RWPE1 (cell line): ENCODE data around the gene ASB3.

Source experiments
- CTCF ChIA-PET: fragments of 350-600 bp; sonication (Branson Sonifier 250); formaldehyde crosslinking; extraction: SDS; loops from one replicate; lab custom pipeline; 2021; lab: Yijun Ruan, JAX
- POLR2A ChIA-PET: fragments of 400-600 bp; formaldehyde crosslinking; extraction: SDS; loops from one replicate; lab custom pipeline; 2020; ENCODE audit warnings: antibody characterized with exemption; ENCODE audit not compliant: low non-redundant PET; lab: Yijun Ruan, JAX
- DNase-seq: peaks from one replicate; pipeline ENCODE4 v3.0.0; 2012; ENCODE audit warnings: low spot score
- H3K27ac ChIP-seq: fragments of 450-650 bp; 2 replicates; pipeline ENCODE4 v1.5.1; 2017
- TF ChIP-seq, protein P1 (sequence below): fragments of 450-650 bp; conservative IDR thresholded peaks from 2 replicates; pipeline ENCODE4 v1.5.1; 2017; ENCODE audit warnings: low read depth, mild to moderate bottlenecking

ASB3 gene

GRCh38 chr2:53654396-53654795, 132.4 kb downstream of the ASB3 start:
- no peak overlapping the region for H3K27ac ChIP-seq
- POLR2A ChIA-PET, result no interaction called here
- DNase-seq, result no peak
- CTCF ChIA-PET, result no interaction called here
- TF ChIP-seq, protein P1, sequence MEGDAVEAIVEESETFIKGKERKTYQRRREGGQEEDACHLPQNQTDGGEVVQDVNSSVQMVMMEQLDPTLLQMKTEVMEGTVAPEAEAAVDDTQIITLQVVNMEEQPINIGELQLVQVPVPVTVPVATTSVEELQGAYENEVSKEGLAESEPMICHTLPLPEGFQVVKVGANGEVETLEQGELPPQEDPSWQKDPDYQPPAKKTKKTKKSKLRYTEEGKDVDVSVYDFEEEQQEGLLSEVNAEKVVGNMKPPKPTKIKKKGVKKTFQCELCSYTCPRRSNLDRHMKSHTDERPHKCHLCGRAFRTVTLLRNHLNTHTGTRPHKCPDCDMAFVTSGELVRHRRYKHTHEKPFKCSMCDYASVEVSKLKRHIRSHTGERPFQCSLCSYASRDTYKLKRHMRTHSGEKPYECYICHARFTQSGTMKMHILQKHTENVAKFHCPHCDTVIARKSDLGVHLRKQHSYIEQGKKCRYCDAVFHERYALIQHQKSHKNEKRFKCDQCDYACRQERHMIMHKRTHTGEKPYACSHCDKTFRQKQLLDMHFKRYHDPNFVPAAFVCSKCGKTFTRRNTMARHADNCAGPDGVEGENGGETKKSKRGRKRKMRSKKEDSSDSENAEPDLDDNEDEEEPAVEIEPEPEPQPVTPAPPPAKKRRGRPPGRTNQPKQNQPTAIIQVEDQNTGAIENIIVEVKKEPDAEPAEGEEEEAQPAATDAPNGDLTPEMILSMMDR, result no peak

GRCh38 chr2:53652131-53652530, 134.6 kb downstream of the ASB3 start:
- CTCF ChIA-PET, result no interaction called here
- DNase-seq, result no peak
- H3K27ac ChIP-seq, result no peak overlapping the region
- TF ChIP-seq, protein P1, result no peak
- POLR2A ChIA-PET, result no interaction called here

DNA sequence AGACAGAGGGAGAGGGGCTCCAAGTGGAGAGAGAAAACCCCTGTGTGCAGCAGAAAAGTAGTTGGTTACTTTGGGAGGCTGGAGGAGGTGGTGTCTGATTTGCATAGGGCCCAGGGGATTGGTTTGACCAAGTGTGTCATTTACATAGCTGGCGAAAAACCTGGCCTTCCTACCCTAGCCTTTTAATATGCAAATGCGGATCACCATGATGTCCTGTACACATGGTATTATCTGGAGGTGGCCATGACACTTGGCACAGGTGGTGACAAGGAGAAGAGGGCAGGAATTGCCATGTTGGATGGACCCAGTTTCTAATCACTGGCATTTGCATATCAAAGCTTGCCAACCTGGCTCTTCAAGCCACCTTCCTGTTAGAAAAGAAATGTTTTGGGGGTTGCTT, 140.0 kb downstream of the ASB3 start:
- ChIA-PET CTCF (interaction anchor here (0.6 kb wide), 1 partner anchor 24 kb away, joined by 3 read pairs; no protein-coding TSS in a partner anchor), POLR2A (no interaction called here)

DNA sequence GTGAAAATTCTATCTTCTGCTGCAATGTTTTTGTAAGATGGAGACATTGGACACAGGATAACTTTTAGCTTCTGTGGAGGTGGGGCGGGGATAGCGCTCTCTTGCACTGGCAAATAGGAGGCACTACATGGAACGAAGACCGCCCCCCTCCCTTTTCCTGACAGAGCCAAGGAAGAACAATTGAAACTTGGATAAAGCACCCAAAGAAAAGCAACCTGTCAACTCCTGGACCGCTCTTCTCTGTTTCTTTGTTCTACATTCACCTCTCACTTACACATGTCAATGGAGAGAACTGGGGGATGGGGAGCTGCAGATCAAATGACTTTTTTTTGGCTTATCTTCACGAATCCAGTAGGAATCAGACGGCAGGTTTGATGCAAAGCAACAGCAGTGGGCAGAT, 145.5 kb downstream of the ASB3 start:
- POLR2A ChIA-PET, result no interaction called here
- TF ChIP-seq, protein P1, result no peak
- DNase-seq, result no peak
- CTCF ChIA-PET, result no interaction called here
- no peak overlapping the region for H3K27ac ChIP-seq

More for the DNA sequence above, 140.0 kb downstream of the ASB3 start:
- TF ChIP-seq, protein P1, result no peak
- DNase-seq, result no peak
- H3K27ac ChIP-seq, result no peak overlapping the region

DNA sequence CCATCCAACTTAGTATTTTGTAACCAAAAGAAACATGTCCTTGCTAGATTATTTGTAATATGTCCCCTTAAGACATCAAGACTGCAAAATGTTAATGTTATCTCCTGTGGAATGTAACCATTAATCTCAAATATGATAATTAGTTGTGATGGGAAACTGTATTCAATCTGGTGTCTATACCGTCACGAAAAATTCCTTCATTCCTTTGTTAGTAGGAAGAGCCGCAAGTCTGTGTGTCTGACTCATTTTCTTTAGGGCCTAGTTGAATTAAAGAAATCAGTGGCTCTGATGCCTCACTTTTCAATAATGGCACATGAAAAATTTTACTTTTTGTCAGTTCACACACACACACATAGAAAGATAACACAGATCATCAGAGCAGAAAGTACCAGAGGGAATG, 146.3 kb downstream of the ASB3 start:
- DNase-seq, result no peak
- ChIA-PET CTCF (no interaction called here), POLR2A (no interaction called here)
- TF ChIP-seq, protein P1, result no peak
- no peak overlapping the region for H3K27ac ChIP-seq

- ChIA-PET POLR2A (no interaction called here), CTCF (no interaction called here)
- no peak overlapping the region for H3K27ac ChIP-seq
- no peak for DNase-seq
- TF ChIP-seq, protein P1, result no peak
These were observed 150.2 kb downstream of the ASB3 start for GRCh38 chr2:53636596-53636995.

- H3K27ac ChIP-seq, result no peak overlapping the region
- TF ChIP-seq, protein P1, result no peak
- POLR2A ChIA-PET, result no interaction called here
- DNase-seq, result no peak
- CTCF ChIA-PET, result no interaction called here
These were observed 150.6 kb downstream of the ASB3 start for GRCh38 chr2:53636109-53636508.
